Testis (tissue), 2 donors: ENCODE measurements around the gene IRX2.

Experiments
- POLR2A ChIP-seq: fragments of 450-650 bp; IDR thresholded peaks from one replicate; pipeline ENCODE4 v1.6.1; 2017; ENCODE audit warnings: antibody characterized with exemption, mild to moderate bottlenecking, moderate library complexity
- TF ChIP-seq, protein P1 (sequence below), 3 experiments: fragments of 450-650 bp in 2 of 3; fragments of 200-600 bp in 1 of 3; sonication (generic) in 1 of 3; IDR thresholded peaks; one replicate each; pipeline ENCODE4 v1.5.1; 2016 to 2019; ENCODE audit warnings: antibody characterized with exemption in 3 of 3, mild to moderate bottlenecking in 2 of 3, moderate library complexity in 1 of 3

GRCh38 chr5:2739360-2740050, 12.0 kb downstream of the IRX2 start:
- no peak for TF ChIP-seq POLR2A
- TF ChIP-seq, protein P1, sequence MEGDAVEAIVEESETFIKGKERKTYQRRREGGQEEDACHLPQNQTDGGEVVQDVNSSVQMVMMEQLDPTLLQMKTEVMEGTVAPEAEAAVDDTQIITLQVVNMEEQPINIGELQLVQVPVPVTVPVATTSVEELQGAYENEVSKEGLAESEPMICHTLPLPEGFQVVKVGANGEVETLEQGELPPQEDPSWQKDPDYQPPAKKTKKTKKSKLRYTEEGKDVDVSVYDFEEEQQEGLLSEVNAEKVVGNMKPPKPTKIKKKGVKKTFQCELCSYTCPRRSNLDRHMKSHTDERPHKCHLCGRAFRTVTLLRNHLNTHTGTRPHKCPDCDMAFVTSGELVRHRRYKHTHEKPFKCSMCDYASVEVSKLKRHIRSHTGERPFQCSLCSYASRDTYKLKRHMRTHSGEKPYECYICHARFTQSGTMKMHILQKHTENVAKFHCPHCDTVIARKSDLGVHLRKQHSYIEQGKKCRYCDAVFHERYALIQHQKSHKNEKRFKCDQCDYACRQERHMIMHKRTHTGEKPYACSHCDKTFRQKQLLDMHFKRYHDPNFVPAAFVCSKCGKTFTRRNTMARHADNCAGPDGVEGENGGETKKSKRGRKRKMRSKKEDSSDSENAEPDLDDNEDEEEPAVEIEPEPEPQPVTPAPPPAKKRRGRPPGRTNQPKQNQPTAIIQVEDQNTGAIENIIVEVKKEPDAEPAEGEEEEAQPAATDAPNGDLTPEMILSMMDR (IDR thresholded peaks at IDR 0.05): no peak
